Mesendoderm (in vitro differentiated cells): ENCODE results near the gene TRIB2.

ENCODE experiments used
- DNase-seq: peaks from one replicate; pipeline ENCODE4 v3.0.0; 2013
- H2AK5ac ChIP-seq: 2 replicates; pipeline ENCODE4 v1.6.1; 2013; ENCODE audit warnings: low read length, inconsistent platforms
- H2BK120ac ChIP-seq: 2 replicates; pipeline ENCODE4 v1.6.1; 2013; ENCODE audit warnings: low read depth, mild to moderate bottlenecking, low read length, moderate library complexity, mixed read lengths
- H2BK15ac ChIP-seq: replicated peaks from 2 replicates; pipeline ENCODE4 v1.6.1; 2013; ENCODE audit warnings: low read depth, mild to moderate bottlenecking, moderate library complexity
- H2BK5ac ChIP-seq: 2 replicates; pipeline ENCODE4 v1.6.1; 2013; ENCODE audit warnings: low read length, inconsistent platforms
- H3K18ac ChIP-seq: 2 replicates; pipeline ENCODE4 v1.6.1; 2013; ENCODE audit warnings: mild to moderate bottlenecking, low read length, mixed read lengths
- H3K23ac ChIP-seq: one replicate; pipeline ENCODE4 v1.6.1; 2013; ENCODE audit warnings: low read length
- H3K27ac ChIP-seq: 2 replicates; pipeline ENCODE4 v1.5.1; 2013; ENCODE audit warnings: low read depth, mild to moderate bottlenecking, inconsistent platforms, low read length, moderate library complexity
- H3K27me3 ChIP-seq: 2 replicates; pipeline ENCODE4 v1.6.1; 2013; ENCODE audit warnings: low read length, control low read depth, mild to moderate bottlenecking, inconsistent platforms; ENCODE audit not compliant: insufficient read depth, poor library complexity
- H3K36me3 ChIP-seq: 2 replicates; pipeline ENCODE4 v1.6.1; 2013; ENCODE audit warnings: low read length, inconsistent platforms; ENCODE audit not compliant: control insufficient read depth, insufficient read depth
- H3K4ac ChIP-seq: one replicate; pipeline ENCODE4 v1.6.1; 2013; ENCODE audit warnings: low read depth, mild to moderate bottlenecking, low read length, moderate library complexity
- H3K4me1 ChIP-seq: 2 replicates; pipeline ENCODE4 v1.6.1; 2013; ENCODE audit warnings: low read depth, low read length, inconsistent platforms; ENCODE audit not compliant: control insufficient read depth
- H3K4me2 ChIP-seq: 2 replicates; pipeline ENCODE4 v1.6.1; 2013; ENCODE audit warnings: low read length
- H3K4me3 ChIP-seq: 2 replicates; pipeline ENCODE4 v1.5.1; 2013; ENCODE audit warnings: mild to moderate bottlenecking, low read length
- H3K56ac ChIP-seq: one replicate; pipeline ENCODE4 v1.6.1; 2013; ENCODE audit warnings: low read length
- H3K79me1 ChIP-seq: 2 replicates; pipeline ENCODE4 v1.6.1; 2013; ENCODE audit warnings: low read length, inconsistent platforms
- H3K79me2 ChIP-seq: 2 replicates; pipeline ENCODE4 v1.6.1; 2013; ENCODE audit warnings: mild to moderate bottlenecking, low read length; ENCODE audit not compliant: control insufficient read depth, insufficient read depth
- H3K9ac ChIP-seq: 2 replicates; pipeline ENCODE4 v1.6.1; 2013; ENCODE audit warnings: low read length, inconsistent platforms
- H4K5ac ChIP-seq: one replicate; pipeline ENCODE4 v1.6.1; 2013; ENCODE audit warnings: low read length
- H4K8ac ChIP-seq: one replicate; pipeline ENCODE4 v1.6.1; 2013; ENCODE audit warnings: low read depth, mild to moderate bottlenecking, control low read depth, low read length, moderate library complexity
- WGBS: extraction: QIAGEN DNeasy Blood & Tissue Kit; methylation state at CpG from one replicate; pipeline ENCODE4 v1.1.7; 2013; ENCODE audit warnings: low lambda C conversion rate, missing lambda C conversion rate; ENCODE audit not compliant: insufficient coverage; ENCODE audit errors: extremely low coverage; 5-methylcytosine and 5-hydroxymethylcytosine counted together

Gene TRIB2

GRCh38 chr2:12734914-12735654 is 18.3 kb downstream of the TRIB2 start:
- no peaks in the 10 kb centered on the region for H3K27me3 ChIP-seq
- H3K56ac ChIP-seq, result no peak overlapping the region
- no CpG with 5 or more reads among the region's 12 CpGs for WGBS
- no peak overlapping the region for H2AK5ac ChIP-seq
- DNase-seq, result no peak
- no peak overlapping the region for H4K8ac ChIP-seq
- no peak overlapping the region for H3K4me3 ChIP-seq
- peaks cover 2% of the 10 kb centered on the region for H3K36me3 ChIP-seq
- H4K5ac ChIP-seq, result no peak overlapping the region
- no peaks in the 10 kb centered on the region for H3K4me1 ChIP-seq
- H3K27ac ChIP-seq, result no peak overlapping the region
- no peak overlapping the region for H3K4me2 ChIP-seq
- H2BK5ac ChIP-seq, result no peak overlapping the region
- peaks cover 3% of the 10 kb centered on the region for H3K79me1 ChIP-seq
- H3K4ac ChIP-seq, result no peak overlapping the region
- no peak overlapping the region for H3K9ac ChIP-seq
- H3K18ac ChIP-seq, result no peak overlapping the region
- no peak overlapping the region for H2BK15ac ChIP-seq
- H2BK120ac ChIP-seq, result no peak overlapping the region
- H3K79me2 ChIP-seq, result peaks cover 5% of the 10 kb centered on the region
- no peak overlapping the region for H3K23ac ChIP-seq

- no peak overlapping the region for H3K4me3 ChIP-seq
- H3K27ac ChIP-seq, result no peak overlapping the region
- no peak overlapping the region for H2BK15ac ChIP-seq
- no peak overlapping the region for H3K56ac ChIP-seq
- H4K5ac ChIP-seq, result no peak overlapping the region
- H3K9ac ChIP-seq, result no peak overlapping the region
- no peaks in the 10 kb centered on the region for H3K4me1 ChIP-seq
- H2BK120ac ChIP-seq, result no peak overlapping the region
- H3K36me3 ChIP-seq, result peaks cover 2% of the 10 kb centered on the region
- peaks cover under 1% of the 10 kb centered on the region for H3K79me1 ChIP-seq
- H3K79me2 ChIP-seq, result peaks cover 4% of the 10 kb centered on the region
- no peak for DNase-seq
- no peak overlapping the region for H3K4ac ChIP-seq
- H3K18ac ChIP-seq, result no peak overlapping the region
- WGBS, result no CpG with 5 or more reads among the region's 9 CpGs
- H2BK5ac ChIP-seq, result no peak overlapping the region
- no peak overlapping the region for H2AK5ac ChIP-seq
- H3K4me2 ChIP-seq, result no peak overlapping the region
- H3K23ac ChIP-seq, result no peak overlapping the region
- H3K27me3 ChIP-seq, result no peaks in the 10 kb centered on the region
- no peak overlapping the region for H4K8ac ChIP-seq
These were observed 20.6 kb downstream of the TRIB2 start for GRCh38 chr2:12737297-12737696.

- no CpG with 5 or more reads among the region's 11 CpGs for WGBS
- no peak for DNase-seq
- no peak overlapping the region for H3K56ac ChIP-seq
- H3K4me1 ChIP-seq, result no peaks in the 10 kb centered on the region
- no peak overlapping the region for H3K4me3 ChIP-seq
- H3K79me2 ChIP-seq, result peaks cover 2% of the 10 kb centered on the region
- no peak overlapping the region for H2AK5ac ChIP-seq
- no peak overlapping the region for H3K27ac ChIP-seq
- no peak overlapping the region for H2BK5ac ChIP-seq
- no peak overlapping the region for H3K4me2 ChIP-seq
- no peak overlapping the region for H3K9ac ChIP-seq
- H3K23ac ChIP-seq, result no peak overlapping the region
- H3K27me3 ChIP-seq, result no peaks in the 10 kb centered on the region
- no peaks in the 10 kb centered on the region for H3K79me1 ChIP-seq
- no peak overlapping the region for H3K18ac ChIP-seq
- no peak overlapping the region for H3K4ac ChIP-seq
- H3K36me3 ChIP-seq, result peaks cover 2% of the 10 kb centered on the region
- H2BK15ac ChIP-seq, result no peak overlapping the region
- H4K5ac ChIP-seq, result no peak overlapping the region
- no peak overlapping the region for H4K8ac ChIP-seq
- H2BK120ac ChIP-seq, result no peak overlapping the region
These were observed 21.2 kb downstream of the TRIB2 start for GRCh38 chr2:12737738-12738485.

- Histone ChIP-seq H3K4me3 (no peak overlapping the region), H3K18ac (no peak overlapping the region), H3K4me2 (no peak overlapping the region), H3K23ac (no peak overlapping the region), H3K27me3 (no peaks in the 10 kb centered on the region), H4K5ac (no peak overlapping the region), H3K9ac (no peak overlapping the region), H2AK5ac (no peak overlapping the region), H3K36me3 (peaks cover 2% of the 10 kb centered on the region), H3K56ac (no peak overlapping the region), H3K4me1 (no peaks in the 10 kb centered on the region), H2BK15ac (no peak overlapping the region), H3K4ac (no peak overlapping the region), H4K8ac (no peak overlapping the region), H3K27ac (no peak overlapping the region), H2BK5ac (no peak overlapping the region), H2BK120ac (no peak overlapping the region), H3K79me1 (no peaks in the 10 kb centered on the region), H3K79me2 (no peaks in the 10 kb centered on the region)
- WGBS, result no CpG with 5 or more reads among the region's 9 CpGs
- DNase-seq, result no peak
These were observed 23.1 kb downstream of the TRIB2 start for GRCh38 chr2:12739721-12740254.

- H3K27ac ChIP-seq, result no peak overlapping the region
- no peak overlapping the region for H3K9ac ChIP-seq
- H3K4me1 ChIP-seq, result no peaks in the 10 kb centered on the region
- no peaks in the 10 kb centered on the region for H3K27me3 ChIP-seq
- no peak overlapping the region for H3K4me2 ChIP-seq
- H3K79me2 ChIP-seq, result no peaks in the 10 kb centered on the region
- H4K8ac ChIP-seq, result no peak overlapping the region
- H3K79me1 ChIP-seq, result no peaks in the 10 kb centered on the region
- H3K36me3 ChIP-seq, result peaks cover 2% of the 10 kb centered on the region
- DNase-seq, result no peak
- H2AK5ac ChIP-seq, result no peak overlapping the region
- H3K18ac ChIP-seq, result no peak overlapping the region
- H3K4me3 ChIP-seq, result no peak overlapping the region
- H2BK15ac ChIP-seq, result no peak overlapping the region
- no peak overlapping the region for H3K4ac ChIP-seq
- no peak overlapping the region for H3K23ac ChIP-seq
- WGBS, result no CpG with 5 or more reads among the region's 3 CpGs
- no peak overlapping the region for H3K56ac ChIP-seq
- H4K5ac ChIP-seq, result no peak overlapping the region
- no peak overlapping the region for H2BK5ac ChIP-seq
- H2BK120ac ChIP-seq, result no peak overlapping the region
These were observed 24.6 kb downstream of the TRIB2 start for GRCh38 chr2:12741380-12741779.
